Right lobe of liver (tissue), 4 donors: ENCODE data around the gene CDH13.

Experiments used
- POLR2A ChIP-seq: fragments of 450-650 bp; IDR thresholded peaks from one replicate; pipeline ENCODE4 v1.6.1; 2017; ENCODE audit warnings: antibody characterized with exemption, mild to moderate bottlenecking
- TF ChIP-seq, protein P1 (sequence below), 4 donors: fragments of 200-600 bp in 3 of 4; fragments of 450-650 bp in 1 of 4; IDR thresholded peaks; one replicate each; pipeline versions ENCODE4 v1.5.1 to v1.8.0; 2016 to 2022; ENCODE audit warnings: antibody characterized with exemption in 4 of 4, mild to moderate bottlenecking in 2 of 4
- donor health status: DM: no; HTN: no; CAD: no.
- donor health status: DM: no; HTN: no; CAD: no.
- donor health status: DM: no; HTN: yes; CAD: no.

DNA sequence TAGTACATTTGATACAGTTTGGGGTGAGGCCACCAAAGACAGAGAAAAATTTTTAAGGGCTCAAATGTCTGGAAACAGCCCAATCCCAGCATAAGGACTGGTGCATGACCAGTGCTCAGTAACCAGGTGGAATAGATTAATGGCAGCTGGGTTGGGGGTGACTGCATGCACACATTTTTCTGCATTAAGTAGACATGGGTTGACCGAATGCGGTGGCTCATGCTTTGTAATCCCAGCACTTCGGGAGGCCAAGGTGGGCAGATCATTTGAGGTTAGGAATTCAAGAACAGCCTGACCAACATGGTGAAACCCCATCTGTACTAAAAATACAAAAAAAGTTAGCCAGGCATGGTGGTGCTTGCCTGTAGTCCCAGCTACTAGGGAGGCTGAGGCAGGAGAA is 1060.0 kb downstream of the CDH13 start:
- no peak for TF ChIP-seq POLR2A
- TF ChIP-seq, protein P1, sequence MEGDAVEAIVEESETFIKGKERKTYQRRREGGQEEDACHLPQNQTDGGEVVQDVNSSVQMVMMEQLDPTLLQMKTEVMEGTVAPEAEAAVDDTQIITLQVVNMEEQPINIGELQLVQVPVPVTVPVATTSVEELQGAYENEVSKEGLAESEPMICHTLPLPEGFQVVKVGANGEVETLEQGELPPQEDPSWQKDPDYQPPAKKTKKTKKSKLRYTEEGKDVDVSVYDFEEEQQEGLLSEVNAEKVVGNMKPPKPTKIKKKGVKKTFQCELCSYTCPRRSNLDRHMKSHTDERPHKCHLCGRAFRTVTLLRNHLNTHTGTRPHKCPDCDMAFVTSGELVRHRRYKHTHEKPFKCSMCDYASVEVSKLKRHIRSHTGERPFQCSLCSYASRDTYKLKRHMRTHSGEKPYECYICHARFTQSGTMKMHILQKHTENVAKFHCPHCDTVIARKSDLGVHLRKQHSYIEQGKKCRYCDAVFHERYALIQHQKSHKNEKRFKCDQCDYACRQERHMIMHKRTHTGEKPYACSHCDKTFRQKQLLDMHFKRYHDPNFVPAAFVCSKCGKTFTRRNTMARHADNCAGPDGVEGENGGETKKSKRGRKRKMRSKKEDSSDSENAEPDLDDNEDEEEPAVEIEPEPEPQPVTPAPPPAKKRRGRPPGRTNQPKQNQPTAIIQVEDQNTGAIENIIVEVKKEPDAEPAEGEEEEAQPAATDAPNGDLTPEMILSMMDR (IDR thresholded peaks at IDR 0.05), result no peak
